Measurements from ENCODE around the gene TNP2.

The TNP2 gene

GRCh38 chr16:11255737-11256660 is 13.1 kb downstream of the TNP2 start, which contains the start of gene SOCS1:
Gene SOCS1 (minus strand): TSS chr16:11256204. CDS start chr16:11255478, 726 bp downstream.
- DNase-seq (ENCODE audit: low read depth), result peak; percentile 87

DNA sequence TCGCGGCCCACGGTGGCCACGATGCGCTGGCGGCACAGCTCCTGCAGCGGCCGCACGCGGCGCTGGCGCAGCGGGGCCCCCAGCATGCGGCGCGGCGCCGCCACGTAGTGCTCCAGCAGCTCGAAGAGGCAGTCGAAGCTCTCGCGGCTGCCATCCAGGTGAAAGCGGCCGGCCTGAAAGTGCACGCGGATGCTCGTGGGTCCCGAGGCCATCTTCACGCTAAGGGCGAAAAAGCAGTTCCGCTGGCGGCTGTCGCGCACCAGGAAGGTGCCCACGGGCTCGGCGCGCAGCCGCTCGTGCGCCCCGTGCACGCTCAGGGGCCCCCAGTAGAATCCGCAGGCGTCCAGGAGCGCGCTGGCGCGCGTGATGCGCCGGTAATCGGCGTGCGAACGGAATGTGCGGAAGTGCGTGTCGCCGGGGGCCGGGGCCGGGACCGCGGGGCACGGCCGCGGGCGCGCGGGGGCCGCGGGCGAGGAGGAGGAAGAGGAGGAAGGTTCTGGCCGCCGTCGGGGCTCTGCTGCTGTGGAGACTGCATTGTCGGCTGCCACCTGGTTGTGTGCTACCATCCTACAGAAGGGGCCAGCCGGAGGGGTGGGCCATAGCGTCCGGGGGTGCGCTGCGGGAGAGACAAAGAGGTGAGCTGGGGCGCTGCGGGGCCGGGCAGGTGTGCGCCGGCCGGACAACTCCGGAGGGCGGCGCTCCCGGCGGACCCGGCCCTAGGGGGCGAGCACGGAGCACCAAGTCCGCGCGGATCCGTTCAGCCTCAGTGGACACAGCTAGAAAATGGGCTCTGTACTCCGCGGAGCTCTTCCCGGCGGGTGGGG is 14.0 kb downstream of the TNP2 start:
- DNase-seq (ENCODE audit: low read depth), result peak; percentile 24

- no peak for DNase-seq (ENCODE audit: low read depth)
Observed at GRCh38 chr16:11253995-11254912, 14.9 kb downstream of the TNP2 start.

DNA sequence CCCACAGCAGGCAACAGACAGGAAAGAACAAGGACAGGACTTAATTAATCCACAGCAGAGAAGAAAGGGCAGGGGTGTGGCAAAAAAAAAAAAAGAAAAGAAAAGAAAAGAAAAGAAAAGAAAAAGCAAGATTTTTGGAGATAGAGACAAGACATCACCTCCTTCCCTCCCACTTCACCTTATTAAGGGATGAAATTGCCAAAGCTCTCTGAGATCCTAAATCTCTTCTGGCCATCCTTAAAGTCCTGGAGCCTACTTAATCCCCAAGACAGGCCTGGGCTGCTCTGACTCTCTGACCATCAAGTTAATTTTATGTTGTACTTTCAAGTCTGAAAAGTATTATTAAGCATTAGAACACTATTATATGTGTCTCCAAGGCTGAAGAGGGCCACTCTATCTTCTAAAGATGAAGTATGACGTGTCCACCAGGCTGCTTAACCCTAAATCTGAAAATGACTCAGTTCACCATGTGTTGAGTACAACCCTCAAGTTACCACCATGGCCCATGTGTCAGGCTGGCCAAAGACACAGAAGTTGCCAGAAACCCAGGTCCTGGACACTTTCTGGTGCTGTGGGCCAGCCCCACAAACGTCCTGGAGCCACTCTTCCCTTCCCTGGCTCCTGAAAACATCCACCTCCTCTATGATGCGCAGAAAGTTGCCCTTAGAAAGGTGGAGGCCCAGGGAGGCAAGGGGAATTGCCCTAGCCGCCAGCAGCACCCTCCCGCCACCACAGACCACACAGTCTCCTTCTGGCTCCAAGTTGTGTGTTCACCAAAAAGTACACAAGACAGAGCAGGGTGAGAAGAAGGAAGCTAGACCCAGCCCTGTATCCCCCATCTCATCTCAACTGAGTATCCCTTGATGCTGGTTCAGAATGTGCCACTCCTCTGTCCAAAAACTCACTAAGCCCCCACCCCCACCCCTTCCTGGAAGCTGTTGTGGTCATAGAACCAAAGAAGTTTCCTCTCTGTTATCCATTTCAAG is 15.8 kb downstream of the TNP2 start:
- DNase-seq (ENCODE audit: low read depth), result no peak

DNA sequence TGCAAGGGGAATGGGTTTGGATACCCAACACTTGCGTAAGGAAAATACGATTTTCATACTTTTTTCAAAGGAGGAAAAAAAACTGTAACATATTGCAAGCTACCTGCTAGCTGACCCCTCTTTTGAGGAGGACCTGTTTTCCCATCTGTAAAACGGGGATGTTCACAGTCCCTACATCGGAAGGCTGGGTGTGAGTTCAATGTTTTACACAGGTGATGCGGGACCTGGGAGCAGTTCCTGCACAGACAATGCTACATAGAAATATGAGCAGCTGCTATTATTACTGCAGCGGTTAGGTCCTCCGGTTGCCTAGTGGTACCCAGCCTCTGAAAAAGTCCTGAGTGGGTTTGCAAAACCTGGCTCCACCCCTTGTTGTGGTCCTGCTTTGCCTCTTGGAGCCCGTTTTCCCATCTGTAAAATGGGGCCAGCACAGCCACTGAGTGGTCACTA is 16.6 kb downstream of the TNP2 start:
- no peak for DNase-seq (ENCODE audit: low read depth)

DNA sequence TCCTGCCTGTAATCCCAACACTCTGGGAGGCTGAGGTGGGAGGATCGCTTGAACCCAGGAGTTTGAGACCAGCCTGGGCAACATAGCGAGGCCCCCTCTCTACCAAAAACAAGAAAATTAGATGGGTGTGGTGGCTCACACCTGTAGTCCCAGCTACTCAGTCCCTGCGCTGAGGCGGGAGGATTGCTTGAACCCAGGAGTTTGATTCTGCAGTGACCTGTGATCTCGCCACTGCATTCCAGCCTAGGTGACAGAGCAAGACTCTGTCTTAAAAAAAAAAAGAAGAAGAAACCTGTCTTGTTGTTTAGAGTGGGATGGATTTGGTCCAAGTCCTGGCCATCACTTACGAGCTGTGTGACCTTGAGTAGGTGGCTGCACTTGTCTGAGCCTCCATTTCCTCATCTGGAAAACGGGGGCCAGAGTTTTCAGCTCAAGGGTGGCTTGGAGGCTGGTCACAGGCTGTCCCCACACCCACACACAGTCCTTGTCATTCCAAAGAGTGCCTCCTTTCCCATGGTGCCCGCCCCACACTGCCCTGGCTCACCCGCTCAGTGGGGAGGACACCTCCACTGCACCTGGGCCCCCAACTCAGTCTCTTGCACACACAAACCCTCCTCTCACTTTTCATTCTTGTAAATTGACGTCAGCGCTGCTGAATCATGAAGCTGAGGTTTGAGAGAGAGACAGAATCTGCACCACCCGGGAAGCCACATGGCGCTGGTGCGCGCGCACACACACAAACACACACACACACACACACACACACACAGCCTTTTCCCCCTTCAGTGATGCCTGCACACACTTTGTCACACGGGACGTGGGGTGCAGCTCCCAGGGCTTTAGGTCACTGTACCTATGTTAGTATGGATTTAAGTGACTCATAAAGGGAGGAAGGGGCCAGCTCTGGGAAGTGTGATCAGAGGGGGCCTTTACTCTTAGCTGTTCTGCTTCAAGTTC is 17.3 kb downstream of the TNP2 start:
- peak; percentile 65 for DNase-seq (ENCODE audit: low read depth)

DNA sequence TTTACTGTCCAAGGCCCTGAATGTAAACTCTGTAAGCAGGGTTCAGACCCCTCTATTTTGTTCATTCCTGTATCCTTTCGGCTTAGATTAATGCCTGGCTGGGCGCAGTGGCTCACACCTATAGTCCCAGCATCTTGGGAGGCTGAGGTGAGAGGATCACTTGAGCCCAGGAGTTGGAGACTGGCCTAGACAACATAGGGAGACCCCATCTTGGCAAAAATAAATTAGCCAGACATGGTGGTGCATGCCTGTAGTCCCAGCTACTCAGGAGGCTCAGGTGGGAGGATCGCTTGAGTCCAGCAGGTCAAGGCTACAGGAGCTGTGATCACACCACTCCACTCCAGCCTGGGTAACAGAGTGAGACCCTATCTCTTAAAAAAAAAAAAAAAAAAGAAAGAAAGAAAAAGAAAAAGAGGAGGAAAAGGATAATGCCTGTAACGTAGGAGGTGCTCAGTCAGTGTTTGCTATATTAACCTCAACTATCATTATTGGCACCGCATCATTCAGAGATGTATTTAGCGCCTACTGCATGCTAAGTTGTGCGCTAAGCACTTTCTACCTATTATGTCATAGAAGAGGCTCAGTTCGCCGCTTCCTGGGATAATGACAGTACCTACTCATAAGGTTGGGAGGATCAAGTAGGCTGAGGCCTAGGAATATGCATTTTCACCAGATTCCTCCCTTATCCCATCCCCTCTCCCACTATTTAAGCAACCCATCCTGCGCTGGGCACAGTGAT is 18.2 kb downstream of the TNP2 start:
- no peak for DNase-seq (ENCODE audit: low read depth)

DNA sequence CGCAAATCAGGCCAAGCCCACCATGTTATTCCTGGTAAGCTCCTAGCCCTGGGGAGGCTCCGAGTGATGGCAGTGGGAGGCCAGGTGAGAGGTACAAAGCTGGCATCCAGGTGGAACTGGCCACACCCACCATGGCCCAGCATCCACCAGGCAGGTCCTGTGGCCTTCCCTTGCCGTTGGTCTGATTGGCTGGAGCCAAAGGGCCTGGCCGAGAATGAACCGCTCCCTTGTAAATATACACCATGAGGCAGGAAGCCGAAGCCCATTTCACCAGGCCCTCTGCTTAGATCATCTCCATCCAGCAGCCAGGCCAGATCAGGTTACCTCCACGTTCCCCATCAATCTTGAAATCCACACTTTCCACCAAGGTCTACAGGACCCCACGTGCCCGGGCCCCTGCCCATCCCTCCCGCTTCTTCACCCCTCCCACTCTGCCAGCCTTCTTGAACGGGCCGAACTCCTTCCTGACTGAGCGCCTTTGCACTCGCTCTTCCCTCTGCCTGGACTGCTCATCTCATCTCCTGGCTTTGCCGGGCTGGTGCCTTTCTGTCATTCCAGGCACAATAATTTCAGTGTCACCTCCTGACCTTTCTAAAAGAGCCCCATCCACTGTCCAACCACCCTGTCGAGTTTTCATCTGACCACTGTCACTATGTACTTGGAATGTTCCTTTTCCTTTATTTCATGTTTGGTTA is 18.9 kb downstream of the TNP2 start:
- DNase-seq (ENCODE audit: low read depth), result peak; percentile 42

- DNase-seq (ENCODE audit: low read depth), result no peak
Observed at GRCh38 chr16:11249233-11250061, 19.7 kb downstream of the TNP2 start.

DNA sequence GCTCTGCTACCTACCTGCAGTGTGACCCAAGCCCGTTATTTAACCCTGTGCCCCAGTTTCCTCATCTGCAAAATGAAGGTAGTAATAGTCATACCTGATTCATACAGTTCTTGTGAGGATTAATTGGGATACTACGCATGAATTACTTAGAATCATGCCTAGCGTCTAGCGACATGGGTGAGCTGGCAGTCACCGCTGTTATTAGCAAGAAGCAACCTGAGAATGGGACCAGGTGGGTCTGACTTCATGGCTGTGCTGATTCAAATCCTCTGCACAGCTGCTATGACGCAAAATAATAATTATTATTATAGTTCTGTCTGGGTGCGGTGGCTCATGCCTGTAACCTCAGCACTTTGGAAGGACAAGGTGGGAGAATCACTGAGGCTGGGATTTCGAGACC is 21.0 kb downstream of the TNP2 start:
- no peak for DNase-seq (ENCODE audit: low read depth)

DNA sequence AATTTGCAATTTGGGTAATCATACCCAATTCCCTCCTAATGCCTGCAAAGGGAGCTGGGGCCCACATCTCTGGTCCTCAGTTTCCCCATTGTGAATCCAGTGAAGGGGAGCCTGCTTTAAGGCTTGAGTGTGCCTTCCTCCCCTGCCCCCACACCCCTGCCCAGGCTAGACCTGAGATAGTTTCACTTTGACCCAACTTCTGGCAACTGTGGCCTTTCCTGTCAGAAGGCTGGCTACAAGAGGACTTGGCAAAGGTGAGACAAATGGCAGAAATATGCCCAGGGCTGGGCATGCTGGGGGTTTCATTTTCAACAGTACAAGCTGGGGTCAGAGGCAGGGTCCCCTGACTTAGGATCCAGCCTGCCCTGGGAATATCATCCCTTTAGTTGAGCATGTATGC is 23.1 kb downstream of the TNP2 start:
- no peak for DNase-seq (ENCODE audit: low read depth)

GRCh38 chr16:11245222-11245737 is 23.8 kb downstream of the TNP2 start:
- DNase-seq (ENCODE audit: low read depth), result no peak

DNA sequence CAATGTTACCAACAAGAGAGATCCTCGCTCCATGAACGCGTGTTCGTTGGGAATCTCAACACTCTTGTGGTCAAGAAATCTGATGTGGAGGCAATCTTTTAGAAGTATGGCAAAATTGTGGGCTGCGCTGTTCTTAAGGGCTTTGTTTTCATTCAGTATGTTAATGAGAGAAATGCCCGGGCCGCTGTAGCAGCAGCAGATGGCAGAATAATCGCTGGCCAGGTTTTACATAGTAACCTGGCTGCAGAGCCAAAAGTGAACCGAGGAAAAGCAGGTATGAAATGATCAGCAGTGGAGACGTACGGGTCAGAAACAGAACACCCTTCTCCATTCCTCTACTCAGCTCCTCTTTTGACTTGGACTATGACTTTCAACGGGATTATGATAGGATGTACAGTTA is 26.5 kb downstream of the TNP2 start:
- no peak for DNase-seq (ENCODE audit: low read depth)

GRCh38 chr16:11241480-11242204 is 27.5 kb downstream of the TNP2 start:
- DNase-seq (ENCODE audit: low read depth), result no peak

- no peak for DNase-seq (ENCODE audit: low read depth)
Observed at GRCh38 chr16:11240636-11241473, 28.3 kb downstream of the TNP2 start.
